Peyer's patch (tissue), 4 donors: ENCODE results near the gene ZNF329. TPM values are rescaled to one million over a fixed set of nuclear protein-coding genes. Genes with fewer than 3 reads are reported as not detected.
A peak's percentile ranks its signal among the peaks of the same experiment; 100 is the strongest.

ENCODE experiments used
- DNase-seq, 3 donors: peaks; one replicate each; pipeline ENCODE4 v3.0.0-alpha.2; 2017 to 2019
- H3K27ac ChIP-seq, 4 donors: fragments of 200-600 bp; sonication (generic); one replicate each; pipeline ENCODE4 v1.5.1; 2016 to 2019
- H3K27me3 ChIP-seq, 2 donors: fragments of 200-600 bp; sonication (generic); one replicate each; pipeline ENCODE4 v1.5.1; 2019
- H3K36me3 ChIP-seq, 3 donors: fragments of 200-600 bp; sonication (generic); one replicate each; pipeline ENCODE4 v1.5.1; 2016 to 2019
- H3K4me1 ChIP-seq, 4 donors: fragments of 200-600 bp; sonication (generic); one replicate each; pipeline ENCODE4 v1.5.1; 2016 to 2019
- H3K4me3 ChIP-seq, 4 donors: fragments of 200-600 bp; sonication (generic); 1 replicate in 3 of 4; 2 replicates in 1 of 4; pipeline ENCODE4 v1.5.1; 2016 to 2019; ENCODE audit warnings: mild to moderate bottlenecking in 1 of 4
- H3K9me3 ChIP-seq, 4 donors: fragments of 200-600 bp; sonication (generic); one replicate each; pipeline ENCODE4 v1.5.1; 2016 to 2019; ENCODE audit warnings: mild to moderate bottlenecking in 1 of 4
- CTCF ChIP-seq, 6 experiments: fragments of 450-650 bp in 4 of 6; fragments of 200-600 bp in 2 of 6; sonication (generic) in 1 of 6; IDR thresholded peaks; one replicate each; pipeline ENCODE4 v1.5.1; 2017 to 2019; ENCODE audit warnings: antibody characterized with exemption in 6 of 6, mild to moderate bottlenecking in 3 of 6, moderate library complexity in 1 of 6
- POLR2A ChIP-seq, 2 donors: fragments of 450-650 bp; IDR thresholded peaks; one replicate each; pipeline ENCODE4 v1.5.1; 2017; ENCODE audit warnings: antibody characterized with exemption in 2 of 2, mild to moderate bottlenecking in 2 of 2, moderate library complexity in 2 of 2
- total RNA-seq, 4 donors: library from RNA; depleted of rRNA; stranded (reverse); fragments of >200 nt; gene quantifications; one replicate each; pipeline ENCODE4 v1.1.0, GENCODE V29; 2016

Gene ZNF329
- total RNA-seq, 4 donors from 2014 or later, result 3.4 to 11.6 (median 5.7) TPM

GRCh38 chr19:58181902-58182576, 31.4 kb upstream of the ZNF329 start:
- peak in 2 of 3 donors; percentile 54 to 66 for DNase-seq
- Histone ChIP-seq H3K27me3 (no peaks in the 10 kb centered on the region), H3K4me3 (peak overlapping the region; percentile 75 to 84 (median 82)), H3K9me3 (peaks cover 0 to 93% (median 38%) of the 10 kb centered on the region in 4 donors), H3K4me1 (no peaks in the 10 kb centered on the region), H3K27ac (peak overlapping the region; percentile 88 to 99 (median 96)), H3K36me3 (peaks cover 0 to 39% (median 3%) of the 10 kb centered on the region in 3 donors)
- TF ChIP-seq CTCF (IDR thresholded peaks at IDR 0.05), result peak; percentile 15 to 47 (median 30)
- no peak for TF ChIP-seq POLR2A (IDR thresholded peaks at IDR 0.05)

GRCh38 chr19:58170860-58171259, 20.3 kb upstream of the ZNF329 start:
- H3K27me3 ChIP-seq, result no peaks in the 10 kb centered on the region
- no peak overlapping the region for H3K4me3 ChIP-seq
- DNase-seq, result no peak
- H3K4me1 ChIP-seq, result no peaks in the 10 kb centered on the region
- H3K9me3 ChIP-seq, result peaks cover 0 to 87% (median 33%) of the 10 kb centered on the region in 4 donors
- H3K36me3 ChIP-seq, result no peaks in the 10 kb centered on the region
- H3K27ac ChIP-seq, result no peak overlapping the region
- no peak for TF ChIP-seq CTCF (IDR thresholded peaks at IDR 0.05)
- no peak for TF ChIP-seq POLR2A (IDR thresholded peaks at IDR 0.05)

GRCh38 chr19:58166708-58167280, 16.2 kb upstream of the ZNF329 start:
- Histone ChIP-seq H3K36me3 (no peaks in the 10 kb centered on the region), H3K9me3 (peaks cover 0 to 83% (median 31%) of the 10 kb centered on the region in 4 donors), H3K4me3 (no peak overlapping the region), H3K27ac (no peak overlapping the region), H3K4me1 (no peaks in the 10 kb centered on the region), H3K27me3 (no peaks in the 10 kb centered on the region)
- DNase-seq, result peak in 1 of 3 donors; percentile 4
- TF ChIP-seq POLR2A (IDR thresholded peaks at IDR 0.05), result no peak
- no peak for TF ChIP-seq CTCF (IDR thresholded peaks at IDR 0.05)

- no peak for DNase-seq
- Histone ChIP-seq H3K4me3 (no peak overlapping the region), H3K27ac (no peak overlapping the region), H3K4me1 (no peaks in the 10 kb centered on the region), H3K36me3 (no peaks in the 10 kb centered on the region), H3K9me3 (peaks cover 0 to 83% (median 34%) of the 10 kb centered on the region in 4 donors), H3K27me3 (no peaks in the 10 kb centered on the region)
- TF ChIP-seq POLR2A (IDR thresholded peaks at IDR 0.05), result no peak
- no peak for TF ChIP-seq CTCF (IDR thresholded peaks at IDR 0.05)
Measured at GRCh38 chr19:58166268-58166667, 15.7 kb upstream of the ZNF329 start.

- peaks cover 0 to 29% (median 11%) of the 10 kb centered on the region in 4 donors for H3K9me3 ChIP-seq
- TF ChIP-seq POLR2A (IDR thresholded peaks at IDR 0.05) (no peak), CTCF (IDR thresholded peaks at IDR 0.05) (no peak)
- DNase-seq, result no peak
Measured at GRCh38 chr19:58157045-58157728, 6.6 kb upstream of the ZNF329 start.

More at GRCh38 chr19:58157045-58157728, 6.6 kb upstream of the ZNF329 start:
- no peaks in the 10 kb centered on the region for H3K27me3 ChIP-seq
- H3K27ac ChIP-seq, result no peak overlapping the region
- no peak overlapping the region for H3K4me3 ChIP-seq
- H3K4me1 ChIP-seq, result peaks cover 0 to 26% (median 0%) of the 10 kb centered on the region in 4 donors
- no peaks in the 10 kb centered on the region for H3K36me3 ChIP-seq
